GM23338 (cell line): ENCODE results near the gene SLX4. TPM values are rescaled to one million over a fixed set of nuclear protein-coding genes. Genes with fewer than 3 reads are reported as not detected.

Experiments
- ATAC-seq: fragments of 200-7000 bp; cut with Tn5 transposase; 3 replicates; pipeline ENCODE4 v1.9.1; 2020
- DNase-seq: peaks from one replicate; pipeline ENCODE4 v3.0.0-alpha.2; 2015; ENCODE audit warnings: low spot score
- H2AFZ ChIP-seq: fragments of 200-600 bp; sonication (generic); 2 replicates; pipeline ENCODE4 v1.8.0; 2016; ENCODE audit warnings: antibody characterized with exemption, mild to moderate bottlenecking, moderate library complexity
- H3F3A ChIP-seq: fragments of 200-600 bp; sonication (generic); replicated peaks from 2 replicates; pipeline ENCODE4 v1.8.0; 2017; ENCODE audit warnings: antibody characterized with exemption, mixed run types, low read depth
- H3K27ac ChIP-seq: fragments of 200-600 bp; sonication (generic); 2 replicates; pipeline ENCODE4 v1.6.1; 2016; ENCODE audit warnings: low read depth
- H3K27me3 ChIP-seq: fragments of 200-600 bp; sonication (generic); 2 replicates; pipeline ENCODE4 v1.8.0; 2016; ENCODE audit warnings: mild to moderate bottlenecking, mixed run types, moderate library complexity; ENCODE audit not compliant: insufficient read depth
- H3K36me3 ChIP-seq: fragments of 200-600 bp; sonication (generic); 2 replicates; pipeline ENCODE4 v1.8.0; 2016; ENCODE audit warnings: mild to moderate bottlenecking; ENCODE audit not compliant: insufficient read depth
- H3K4me1 ChIP-seq: fragments of 200-600 bp; sonication (generic); 2 replicates; pipeline ENCODE4 v1.8.0; 2016; ENCODE audit warnings: mild to moderate bottlenecking, moderate library complexity; ENCODE audit not compliant: insufficient read depth
- H3K4me2 ChIP-seq: fragments of 200-600 bp; sonication (generic); 2 replicates; pipeline ENCODE4 v1.7.1; 2017; ENCODE audit warnings: mixed run types
- H3K4me3 ChIP-seq: fragments of 200-600 bp; sonication (generic); 2 replicates; pipeline ENCODE4 v1.6.1; 2016; ENCODE audit warnings: mixed run types
- H3K79me2 ChIP-seq: fragments of 200-600 bp; sonication (generic); replicated peaks from 2 replicates; pipeline ENCODE4 v1.8.0; 2017; ENCODE audit warnings: mild to moderate bottlenecking; ENCODE audit not compliant: insufficient read depth
- H3K9me2 ChIP-seq: fragments of 200-600 bp; sonication (generic); 2 replicates; pipeline ENCODE4 v1.8.0; 2017; ENCODE audit not compliant: insufficient read depth
- H4K20me1 ChIP-seq: fragments of 200-600 bp; sonication (generic); replicated peaks from 2 replicates; pipeline ENCODE4 v1.8.0; 2017; ENCODE audit warnings: mild to moderate bottlenecking; ENCODE audit not compliant: insufficient read depth
- H3K27ac Mint-ChIP-seq: 2 replicates; pipeline ENCODE4 v1.8.0; 2020; ENCODE audit warnings: inconsistent platforms, mild to moderate bottlenecking, moderate library complexity, mixed read lengths
- H3K27me3 Mint-ChIP-seq: 3 replicates; pipeline ENCODE4 v1.8.0; 2022; ENCODE audit warnings: low read depth, mild to moderate bottlenecking, moderate library complexity, mixed read lengths, inconsistent platforms; ENCODE audit not compliant: insufficient read depth, poor library complexity
- H3K36me3 Mint-ChIP-seq: 3 replicates; pipeline ENCODE4 v1.8.0; 2021; ENCODE audit warnings: low read depth, mild to moderate bottlenecking, inconsistent platforms, moderate library complexity, mixed read lengths
- H3K4me1 Mint-ChIP-seq: 3 replicates; pipeline ENCODE4 v1.8.0; 2020; ENCODE audit warnings: mild to moderate bottlenecking, inconsistent platforms, mixed read lengths
- H3K4me3 Mint-ChIP-seq: 3 replicates; pipeline ENCODE4 v1.8.0; 2021; ENCODE audit warnings: moderate library complexity, mild to moderate bottlenecking, inconsistent platforms, mixed read lengths
- H3K9me3 Mint-ChIP-seq: 3 replicates; pipeline ENCODE4 v1.8.0; 2020; ENCODE audit warnings: moderate library complexity, mild to moderate bottlenecking, inconsistent platforms, mixed read lengths
- CREB1 ChIP-seq: fragments of 250-450 bp; sonication (Bioruptor Pico); IDR thresholded peaks from 2 replicates; pipeline ENCODE4 v1.5.0; 2020; ENCODE audit warnings: low read depth, mild to moderate bottlenecking, moderate library complexity
- ETS1 ChIP-seq: IDR thresholded peaks from 2 replicates; pipeline ENCODE4 v1.6.1; 2016; ENCODE audit warnings: antibody characterized with exemption
- EZH2 ChIP-seq: fragments of 200-600 bp; sonication (generic); IDR thresholded peaks from one replicate; pipeline ENCODE4 v1.8.0; 2017; ENCODE audit warnings: antibody characterized with exemption, mild to moderate bottlenecking, low read depth; ENCODE audit not compliant: unreplicated experiment
- EZH2phosphoT487 ChIP-seq: fragments of 200-600 bp; sonication (generic); IDR thresholded peaks from one replicate; pipeline ENCODE4 v1.8.1; 2018; ENCODE audit warnings: antibody characterized with exemption; ENCODE audit not compliant: unreplicated experiment
- JUNB ChIP-seq: IDR thresholded peaks from one replicate; pipeline ENCODE4 v1.6.1; 2016; ENCODE audit warnings: antibody characterized with exemption; ENCODE audit not compliant: unreplicated experiment
- NANOG ChIP-seq: IDR thresholded peaks from 2 replicates; pipeline ENCODE4 v1.6.1; 2016; ENCODE audit warnings: antibody characterized with exemption, borderline replicate concordance
- POLR2AphosphoS5 ChIP-seq: IDR thresholded peaks from 2 replicates; pipeline ENCODE4 v1.6.1; 2016; ENCODE audit warnings: antibody characterized with exemption, low read depth
- REST ChIP-seq: IDR thresholded peaks from one replicate; pipeline ENCODE4 v1.6.1; 2018; ENCODE audit warnings: antibody characterized with exemption; ENCODE audit not compliant: unreplicated experiment
- STAT1 ChIP-seq: IDR thresholded peaks from one replicate; pipeline ENCODE4 v1.6.1; 2016; ENCODE audit warnings: antibody characterized with exemption; ENCODE audit not compliant: unreplicated experiment
- ZNF114 ChIP-seq: fragments of 250-450 bp; sonication (Bioruptor Pico); IDR thresholded peaks from 2 replicates; pipeline ENCODE4 v1.5.0; 2020; ENCODE audit warnings: mild to moderate bottlenecking, moderate library complexity
- ZNF331 ChIP-seq: fragments of 250-450 bp; sonication (Bioruptor Pico); IDR thresholded peaks from 2 replicates; pipeline ENCODE4 v1.5.0; 2020; ENCODE audit warnings: low read depth, mild to moderate bottlenecking, moderate library complexity
- polyA plus RNA-seq: library from polyadenylated mRNA; unstranded; fragments of >200 nt; fragmentation: Nextera tagmentation; extraction: Ambion mirVana; gene quantifications from 2 replicates; pipeline ENCODE4 v1.2.1, GENCODE V29; 2016
- total RNA-seq: library from RNA; depleted of rRNA; stranded (reverse); fragments of >200 nt; shearing (Covaris generic); gene quantifications from 2 replicates; pipeline ENCODE4 v1.2.3, GENCODE V29; 2014
- TF ChIP-seq, protein P1 (sequence below): fragments of 250-450 bp; sonication (Bioruptor Pico); IDR thresholded peaks from 2 replicates; pipeline ENCODE4 v1.5.0; 2020; ENCODE audit warnings: mild to moderate bottlenecking, moderate library complexity
- TF ChIP-seq, protein P2 (sequence below), 2 experiments: fragments of 200-600 bp in 1 of 2; sonication (generic) in 1 of 2; conservative IDR thresholded peaks; 2 replicates each; pipeline versions ENCODE4 v1.5.1 to v1.6.1; 2016 to 2017; ENCODE audit warnings: antibody characterized with exemption in 2 of 2, low read depth in 2 of 2, mild to moderate bottlenecking in 2 of 2, moderate library complexity in 1 of 2

SLX4 gene
- total and polyA plus RNA-seq, 2 experiments from 2014 or later = 3.0 to 15.2 TPM

DNA sequence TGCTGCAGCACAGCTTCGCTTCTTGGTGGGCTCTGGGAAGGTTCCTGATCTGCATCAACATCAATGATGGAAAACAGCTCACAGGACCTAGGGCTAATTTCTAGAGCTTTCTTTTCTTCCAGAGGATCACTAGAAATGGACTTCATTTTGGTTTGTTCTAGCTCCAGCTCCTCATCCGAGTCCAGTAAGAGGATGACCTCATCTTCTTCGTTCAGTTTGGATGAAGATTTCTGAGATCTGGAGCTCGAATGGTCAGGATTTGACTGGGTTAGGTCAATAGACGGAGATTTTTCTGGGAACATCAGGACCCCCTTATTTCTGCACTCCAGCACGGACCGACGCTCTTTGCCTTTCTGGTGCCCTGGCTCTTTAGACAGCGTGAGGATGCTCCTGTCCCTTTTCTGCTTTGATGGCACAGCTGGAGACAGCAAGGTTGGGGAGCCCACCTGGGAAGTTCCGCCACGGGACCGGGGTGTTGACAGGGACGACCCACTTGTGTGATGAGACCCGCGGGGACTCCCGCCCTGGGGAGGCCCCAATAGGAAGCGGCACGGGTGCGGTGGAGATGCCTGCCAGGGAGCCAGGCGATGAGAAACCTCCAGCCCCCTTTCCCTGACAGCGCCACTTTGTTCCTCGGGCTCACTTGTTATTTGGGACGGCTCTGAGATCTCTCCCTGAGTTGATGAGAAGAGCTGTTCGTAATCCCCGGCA is 21.3 kb downstream of the SLX4 start:
- no peak for DNase-seq
- Histone ChIP-seq H3K27me3 (no peaks in the 10 kb centered on the region), H3K36me3 (no peaks in the 10 kb centered on the region), H3K79me2 (no peaks in the 10 kb centered on the region), H3K9me2 (no peaks in the 10 kb centered on the region), H3K4me3 (no peak overlapping the region), H3K4me1 (no peaks in the 10 kb centered on the region), H4K20me1 (no peaks in the 10 kb centered on the region; the same call in 1 of the 2 replicates), H3K4me2 (no peak overlapping the region), H3K27ac (no peak overlapping the region), H2AFZ (no peak overlapping the region), H3F3A (no peaks in the 10 kb centered on the region)
- H3K4me3 Mint-ChIP-seq = no peak overlapping the region
- H3K27ac Mint-ChIP-seq = no peak overlapping the region
- H3K27me3 Mint-ChIP-seq = peaks cover 5% of the 10 kb centered on the region
- H3K4me1 Mint-ChIP-seq = peaks cover 8% of the 10 kb centered on the region; the same call in 2 of the 3 replicates
- H3K9me3 Mint-ChIP-seq = no peaks in the 10 kb centered on the region
- no peak for ATAC-seq
- H3K36me3 Mint-ChIP-seq = peaks cover 31% of the 10 kb centered on the region
- no peak for TF ChIP-seq NANOG
- TF ChIP-seq, protein P1, sequence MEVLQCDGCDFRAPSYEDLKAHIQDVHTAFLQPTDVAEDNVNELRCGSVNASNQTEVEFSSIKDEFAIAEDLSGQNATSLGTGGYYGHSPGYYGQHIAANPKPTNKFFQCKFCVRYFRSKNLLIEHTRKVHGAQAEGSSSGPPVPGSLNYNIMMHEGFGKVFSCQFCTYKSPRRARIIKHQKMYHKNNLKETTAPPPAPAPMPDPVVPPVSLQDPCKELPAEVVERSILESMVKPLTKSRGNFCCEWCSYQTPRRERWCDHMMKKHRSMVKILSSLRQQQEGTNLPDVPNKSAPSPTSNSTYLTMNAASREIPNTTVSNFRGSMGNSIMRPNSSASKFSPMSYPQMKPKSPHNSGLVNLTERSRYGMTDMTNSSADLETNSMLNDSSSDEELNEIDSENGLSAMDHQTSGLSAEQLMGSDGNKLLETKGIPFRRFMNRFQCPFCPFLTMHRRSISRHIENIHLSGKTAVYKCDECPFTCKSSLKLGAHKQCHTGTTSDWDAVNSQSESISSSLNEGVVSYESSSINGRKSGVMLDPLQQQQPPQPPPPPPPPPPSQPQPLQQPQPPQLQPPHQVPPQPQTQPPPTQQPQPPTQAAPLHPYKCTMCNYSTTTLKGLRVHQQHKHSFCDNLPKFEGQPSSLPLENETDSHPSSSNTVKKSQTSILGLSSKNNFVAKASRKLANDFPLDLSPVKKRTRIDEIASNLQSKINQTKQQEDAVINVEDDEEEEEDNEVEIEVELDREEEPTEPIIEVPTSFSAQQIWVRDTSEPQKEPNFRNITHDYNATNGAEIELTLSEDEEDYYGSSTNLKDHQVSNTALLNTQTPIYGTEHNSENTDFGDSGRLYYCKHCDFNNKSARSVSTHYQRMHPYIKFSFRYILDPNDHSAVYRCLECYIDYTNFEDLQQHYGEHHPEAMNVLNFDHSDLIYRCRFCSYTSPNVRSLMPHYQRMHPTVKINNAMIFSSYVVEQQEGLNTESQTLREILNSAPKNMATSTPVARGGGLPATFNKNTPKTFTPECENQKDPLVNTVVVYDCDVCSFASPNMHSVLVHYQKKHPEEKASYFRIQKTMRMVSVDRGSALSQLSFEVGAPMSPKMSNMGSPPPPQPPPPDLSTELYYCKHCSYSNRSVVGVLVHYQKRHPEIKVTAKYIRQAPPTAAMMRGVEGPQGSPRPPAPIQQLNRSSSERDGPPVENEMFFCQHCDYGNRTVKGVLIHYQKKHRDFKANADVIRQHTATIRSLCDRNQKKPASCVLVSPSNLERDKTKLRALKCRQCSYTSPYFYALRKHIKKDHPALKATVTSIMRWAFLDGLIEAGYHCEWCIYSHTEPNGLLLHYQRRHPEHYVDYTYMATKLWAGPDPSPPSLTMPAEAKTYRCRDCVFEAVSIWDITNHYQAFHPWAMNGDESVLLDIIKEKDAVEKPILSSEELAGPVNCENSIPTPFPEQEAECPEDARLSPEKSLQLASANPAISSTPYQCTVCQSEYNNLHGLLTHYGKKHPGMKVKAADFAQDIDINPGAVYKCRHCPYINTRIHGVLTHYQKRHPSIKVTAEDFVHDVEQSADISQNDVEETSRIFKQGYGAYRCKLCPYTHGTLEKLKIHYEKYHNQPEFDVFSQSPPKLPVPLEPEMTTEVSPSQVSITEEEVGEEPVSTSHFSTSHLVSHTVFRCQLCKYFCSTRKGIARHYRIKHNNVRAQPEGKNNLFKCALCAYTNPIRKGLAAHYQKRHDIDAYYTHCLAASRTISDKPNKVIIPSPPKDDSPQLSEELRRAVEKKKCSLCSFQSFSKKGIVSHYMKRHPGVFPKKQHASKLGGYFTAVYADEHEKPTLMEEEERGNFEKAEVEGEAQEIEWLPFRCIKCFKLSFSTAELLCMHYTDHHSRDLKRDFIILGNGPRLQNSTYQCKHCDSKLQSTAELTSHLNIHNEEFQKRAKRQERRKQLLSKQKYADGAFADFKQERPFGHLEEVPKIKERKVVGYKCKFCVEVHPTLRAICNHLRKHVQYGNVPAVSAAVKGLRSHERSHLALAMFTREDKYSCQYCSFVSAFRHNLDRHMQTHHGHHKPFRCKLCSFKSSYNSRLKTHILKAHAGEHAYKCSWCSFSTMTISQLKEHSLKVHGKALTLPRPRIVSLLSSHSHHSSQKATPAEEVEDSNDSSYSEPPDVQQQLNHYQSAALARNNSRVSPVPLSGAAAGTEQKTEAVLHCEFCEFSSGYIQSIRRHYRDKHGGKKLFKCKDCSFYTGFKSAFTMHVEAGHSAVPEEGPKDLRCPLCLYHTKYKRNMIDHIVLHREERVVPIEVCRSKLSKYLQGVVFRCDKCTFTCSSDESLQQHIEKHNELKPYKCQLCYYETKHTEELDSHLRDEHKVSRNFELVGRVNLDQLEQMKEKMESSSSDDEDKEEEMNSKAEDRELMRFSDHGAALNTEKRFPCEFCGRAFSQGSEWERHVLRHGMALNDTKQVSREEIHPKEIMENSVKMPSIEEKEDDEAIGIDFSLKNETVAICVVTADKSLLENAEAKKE (CRISPR knock-in tag) = no peak
- TF ChIP-seq EZH2phosphoT487 = no peak
- no peak for TF ChIP-seq POLR2AphosphoS5
- TF ChIP-seq STAT1 = no peak
- no peak for TF ChIP-seq CREB1 (CRISPR knock-in tag)
- TF ChIP-seq JUNB = no peak
- TF ChIP-seq ZNF331 (CRISPR knock-in tag) = no peak
- TF ChIP-seq REST = no peak
- TF ChIP-seq ZNF114 (CRISPR knock-in tag) = no peak
- no peak for TF ChIP-seq EZH2
- no peak for TF ChIP-seq ETS1
- TF ChIP-seq, protein P2, sequence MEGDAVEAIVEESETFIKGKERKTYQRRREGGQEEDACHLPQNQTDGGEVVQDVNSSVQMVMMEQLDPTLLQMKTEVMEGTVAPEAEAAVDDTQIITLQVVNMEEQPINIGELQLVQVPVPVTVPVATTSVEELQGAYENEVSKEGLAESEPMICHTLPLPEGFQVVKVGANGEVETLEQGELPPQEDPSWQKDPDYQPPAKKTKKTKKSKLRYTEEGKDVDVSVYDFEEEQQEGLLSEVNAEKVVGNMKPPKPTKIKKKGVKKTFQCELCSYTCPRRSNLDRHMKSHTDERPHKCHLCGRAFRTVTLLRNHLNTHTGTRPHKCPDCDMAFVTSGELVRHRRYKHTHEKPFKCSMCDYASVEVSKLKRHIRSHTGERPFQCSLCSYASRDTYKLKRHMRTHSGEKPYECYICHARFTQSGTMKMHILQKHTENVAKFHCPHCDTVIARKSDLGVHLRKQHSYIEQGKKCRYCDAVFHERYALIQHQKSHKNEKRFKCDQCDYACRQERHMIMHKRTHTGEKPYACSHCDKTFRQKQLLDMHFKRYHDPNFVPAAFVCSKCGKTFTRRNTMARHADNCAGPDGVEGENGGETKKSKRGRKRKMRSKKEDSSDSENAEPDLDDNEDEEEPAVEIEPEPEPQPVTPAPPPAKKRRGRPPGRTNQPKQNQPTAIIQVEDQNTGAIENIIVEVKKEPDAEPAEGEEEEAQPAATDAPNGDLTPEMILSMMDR (conservative IDR thresholded peaks at IDR 0.05; ENCODE audit: low read depth in 2 of 2) = no peak
